Measurements from ENCODE around the gene DLEC1. TPM values are rescaled to one million over a fixed set of nuclear protein-coding genes. Genes with fewer than 3 reads are reported as not detected.

The DLEC1 gene
- total RNA-seq, 1 donor from 2014 or later = 0.42 TPM

DNA sequence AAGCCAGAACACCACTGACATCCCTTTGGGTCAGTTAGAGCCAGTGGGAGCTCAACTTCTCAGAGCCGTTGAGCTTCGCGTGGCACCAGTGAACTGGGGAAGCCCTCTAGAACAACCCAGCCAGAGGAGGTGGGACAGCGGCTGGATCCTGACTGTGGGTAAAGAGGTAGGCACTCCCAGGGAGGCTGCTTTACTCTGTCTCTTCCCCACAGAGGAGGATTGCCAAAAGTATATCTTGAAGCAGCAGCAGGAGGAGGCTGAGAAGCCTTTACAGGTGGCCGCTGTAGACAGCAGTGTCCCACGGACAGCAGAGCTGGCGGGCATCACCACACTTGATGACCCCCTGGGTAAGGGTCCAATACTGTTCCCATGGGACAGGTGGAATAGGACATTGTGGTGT is 100.6 kb downstream of the DLEC1 start:
- TF ChIP-seq, protein P1, sequence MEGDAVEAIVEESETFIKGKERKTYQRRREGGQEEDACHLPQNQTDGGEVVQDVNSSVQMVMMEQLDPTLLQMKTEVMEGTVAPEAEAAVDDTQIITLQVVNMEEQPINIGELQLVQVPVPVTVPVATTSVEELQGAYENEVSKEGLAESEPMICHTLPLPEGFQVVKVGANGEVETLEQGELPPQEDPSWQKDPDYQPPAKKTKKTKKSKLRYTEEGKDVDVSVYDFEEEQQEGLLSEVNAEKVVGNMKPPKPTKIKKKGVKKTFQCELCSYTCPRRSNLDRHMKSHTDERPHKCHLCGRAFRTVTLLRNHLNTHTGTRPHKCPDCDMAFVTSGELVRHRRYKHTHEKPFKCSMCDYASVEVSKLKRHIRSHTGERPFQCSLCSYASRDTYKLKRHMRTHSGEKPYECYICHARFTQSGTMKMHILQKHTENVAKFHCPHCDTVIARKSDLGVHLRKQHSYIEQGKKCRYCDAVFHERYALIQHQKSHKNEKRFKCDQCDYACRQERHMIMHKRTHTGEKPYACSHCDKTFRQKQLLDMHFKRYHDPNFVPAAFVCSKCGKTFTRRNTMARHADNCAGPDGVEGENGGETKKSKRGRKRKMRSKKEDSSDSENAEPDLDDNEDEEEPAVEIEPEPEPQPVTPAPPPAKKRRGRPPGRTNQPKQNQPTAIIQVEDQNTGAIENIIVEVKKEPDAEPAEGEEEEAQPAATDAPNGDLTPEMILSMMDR (IDR thresholded peaks at IDR 0.05; ENCODE audit: partially characterized antibody, unreplicated experiment) = no peak
- DNase-seq = no peak
- peak overlapping the region; percentile 94 for H3K27ac Mint-ChIP-seq (ENCODE audit: unreplicated experiment)
- peaks cover 15% of the 10 kb centered on the region for H3K4me1 Mint-ChIP-seq (ENCODE audit: low read depth, unreplicated experiment)
- peak overlapping the region; percentile 93 for H3K4me3 Mint-ChIP-seq (ENCODE audit: unreplicated experiment)
- H3K9me3 Mint-ChIP-seq (ENCODE audit: unreplicated experiment) = peaks cover 19% of the 10 kb centered on the region
- no peaks in the 10 kb centered on the region for H3K36me3 Mint-ChIP-seq (ENCODE audit: unreplicated experiment)
- H3K27me3 Mint-ChIP-seq (ENCODE audit: unreplicated experiment) = peaks cover 18% of the 10 kb centered on the region

GRCh38 chr3:38140326-38141172 is 101.5 kb downstream of the DLEC1 start:
- Mint-ChIP-seq H3K4me1 (ENCODE audit: low read depth, unreplicated experiment) (peaks cover 10% of the 10 kb centered on the region), H3K9me3 (ENCODE audit: unreplicated experiment) (peaks cover 15% of the 10 kb centered on the region), H3K27me3 (ENCODE audit: unreplicated experiment) (peaks cover 15% of the 10 kb centered on the region), H3K27ac (ENCODE audit: unreplicated experiment) (no peak overlapping the region), H3K36me3 (ENCODE audit: unreplicated experiment) (no peaks in the 10 kb centered on the region), H3K4me3 (ENCODE audit: unreplicated experiment) (peak overlapping the region; percentile 93)
- no peak for DNase-seq
- TF ChIP-seq, protein P1 (IDR thresholded peaks at IDR 0.05; ENCODE audit: partially characterized antibody, unreplicated experiment) = no peak

GRCh38 chr3:38141173-38141951 is 102.4 kb downstream of the DLEC1 start:
- Mint-ChIP-seq H3K27ac (ENCODE audit: unreplicated experiment) (no peak overlapping the region), H3K4me1 (ENCODE audit: low read depth, unreplicated experiment) (peaks cover 7% of the 10 kb centered on the region), H3K36me3 (ENCODE audit: unreplicated experiment) (peaks cover 4% of the 10 kb centered on the region), H3K4me3 (ENCODE audit: unreplicated experiment) (peak overlapping the region; percentile 64), H3K27me3 (ENCODE audit: unreplicated experiment) (peaks cover 11% of the 10 kb centered on the region), H3K9me3 (ENCODE audit: unreplicated experiment) (peaks cover 11% of the 10 kb centered on the region)
- TF ChIP-seq, protein P1 (IDR thresholded peaks at IDR 0.05; ENCODE audit: partially characterized antibody, unreplicated experiment) = no peak
- no peak for DNase-seq

- H3K9me3 Mint-ChIP-seq (ENCODE audit: unreplicated experiment) = peaks cover 9% of the 10 kb centered on the region
- H3K4me3 Mint-ChIP-seq (ENCODE audit: unreplicated experiment) = no peak overlapping the region
- H3K27ac Mint-ChIP-seq (ENCODE audit: unreplicated experiment) = no peak overlapping the region
- H3K36me3 Mint-ChIP-seq (ENCODE audit: unreplicated experiment) = peaks cover 9% of the 10 kb centered on the region
- no peak for DNase-seq
- peaks cover 7% of the 10 kb centered on the region for H3K4me1 Mint-ChIP-seq (ENCODE audit: low read depth, unreplicated experiment)
- TF ChIP-seq, protein P1 (IDR thresholded peaks at IDR 0.05; ENCODE audit: partially characterized antibody, unreplicated experiment) = no peak
- peaks cover 11% of the 10 kb centered on the region for H3K27me3 Mint-ChIP-seq (ENCODE audit: unreplicated experiment)
Observed at GRCh38 chr3:38141952-38142273, 102.9 kb downstream of the DLEC1 start.

DNA sequence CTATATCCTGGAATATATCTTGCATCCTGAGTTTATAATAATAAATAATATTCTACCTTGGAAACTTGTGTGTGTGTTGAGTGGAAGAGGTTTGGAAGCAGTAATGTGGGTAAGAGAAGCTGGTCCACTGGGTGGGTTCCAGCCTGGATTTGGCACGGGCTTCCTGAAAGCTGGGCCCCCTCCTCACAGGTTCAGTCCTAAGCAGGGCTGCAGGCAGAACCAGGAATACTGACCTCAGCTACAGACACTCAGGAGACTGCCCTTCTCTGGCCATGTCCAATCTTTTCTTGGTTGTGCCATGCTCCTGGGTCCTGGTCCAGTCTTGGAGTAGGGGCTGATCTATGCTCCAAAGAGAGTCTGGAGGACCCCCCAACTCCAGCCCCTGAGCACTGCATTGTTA is 104.0 kb downstream of the DLEC1 start:
- Mint-ChIP-seq H3K27ac (ENCODE audit: unreplicated experiment) (no peak overlapping the region), H3K36me3 (ENCODE audit: unreplicated experiment) (peaks cover 9% of the 10 kb centered on the region), H3K27me3 (ENCODE audit: unreplicated experiment) (peaks cover 10% of the 10 kb centered on the region), H3K4me3 (ENCODE audit: unreplicated experiment) (no peak overlapping the region), H3K9me3 (ENCODE audit: unreplicated experiment) (peaks cover 6% of the 10 kb centered on the region), H3K4me1 (ENCODE audit: low read depth, unreplicated experiment) (peaks cover 6% of the 10 kb centered on the region)
- TF ChIP-seq, protein P1 (IDR thresholded peaks at IDR 0.05; ENCODE audit: partially characterized antibody, unreplicated experiment) = no peak
- DNase-seq = no peak

All from glutamatergic neuron (in vitro differentiated cells).